Stimulated activated CD4-positive, alpha-beta T cell treated with anti-CD3 and anti-CD28 coated beads, Interleukin-12 subunit alpha, Interleukin-12 subunit beta, amount 100 ng/mL, for 4 hours (primary cell): ENCODE measurements around the gene PHLDB1.

Experiments used
- DNase-seq: peaks from one replicate; pipeline ENCODE4 v3.0.0-alpha.2; 2020

PHLDB1 gene

GRCh38 chr11:118689852-118690552 is 82.6 kb downstream of the PHLDB1 start:
- peak; percentile 77 for DNase-seq

- no peak for DNase-seq
Measured at GRCh38 chr11:118690553-118691304, 83.3 kb downstream of the PHLDB1 start.

- DNase-seq = peak; percentile 28
Measured at GRCh38 chr11:118691926-118692830, 84.8 kb downstream of the PHLDB1 start.

- DNase-seq = no peak
Measured at GRCh38 chr11:118694185-118694584, 86.8 kb downstream of the PHLDB1 start.

GRCh38 chr11:118694771-118695170 is 87.4 kb downstream of the PHLDB1 start:
- no peak for DNase-seq

GRCh38 chr11:118696673-118697226 is 89.3 kb downstream of the PHLDB1 start:
- DNase-seq = no peak

- DNase-seq = no peak
Measured at GRCh38 chr11:118697346-118697745, 89.9 kb downstream of the PHLDB1 start.

GRCh38 chr11:118699506-118700220 is 92.2 kb downstream of the PHLDB1 start:
- DNase-seq = no peak

- no peak for DNase-seq
Measured at GRCh38 chr11:118703563-118704106, 96.2 kb downstream of the PHLDB1 start.

GRCh38 chr11:118705111-118705741 is 97.8 kb downstream of the PHLDB1 start:
- DNase-seq = no peak

- DNase-seq = no peak
Measured at GRCh38 chr11:118705791-118706545, 98.6 kb downstream of the PHLDB1 start.

- DNase-seq = no peak
Measured at GRCh38 chr11:118706546-118706825, 99.1 kb downstream of the PHLDB1 start.
